Measurements from ENCODE around the gene FKBP11. TPM values are rescaled to one million over a fixed set of nuclear protein-coding genes. Genes with fewer than 3 reads are reported as not detected.

The FKBP11 gene
- total and polyA plus RNA-seq, 2 of the 8 experiments (the other 6 are each of a cell fraction or from before 2014, with no cell fraction given), result 45.7 to 65.1 TPM

- 86% methylated on average over 4 of the region's 4 CpGs; no CpG with 5 or more reads in 1 of the 2 experiments for WGBS, 2 experiments (ENCODE audit: extremely low coverage in 1 of 2, insufficient coverage in 1 of 2, insufficient read length in 1 of 2, insufficient replicate concordance in 2 of 2, low coverage in 1 of 2, low lambda C conversion rate in 2 of 2, missing lambda C conversion rate in 1 of 2)
- H3K79me1 ChIP-seq (ENCODE audit: low read depth, low read length), result peaks cover 10% of the 10 kb centered on the region; the same call in 1 of the 2 replicates
- no peak overlapping the region for H2BK15ac ChIP-seq (ENCODE audit: low read length)
- H3K23me2 ChIP-seq (ENCODE audit: low read depth, low read length), result peaks cover 6% of the 10 kb centered on the region; the same call in 1 of the 2 replicates
- no peak overlapping the region for H4K8ac ChIP-seq (ENCODE audit: extremely low read depth, insufficient read depth, low read length)
- H3K4me3 ChIP-seq (ENCODE audit: extremely low read depth in 1 of 4, insufficient read depth in 2 of 4, low read depth in 3 of 4, low read length in 4 of 4), result no peak overlapping the region
- H3K23ac ChIP-seq (ENCODE audit: insufficient read length), result no peak overlapping the region
- H2BK20ac ChIP-seq (ENCODE audit: low read length), result no peak overlapping the region
- TF ChIP-seq KDM4A (IDR thresholded peaks at IDR 0.05; ENCODE audit: low read depth, low read length, severe bottlenecking) (no peak), JUN (IDR thresholded peaks at IDR 0.05; ENCODE audit: low read depth, low read length) (no peak), POLR2AphosphoS5 (IDR thresholded peaks at IDR 0.05; ENCODE audit: low read depth, low read length) (peak; percentile 27; the same call in 1 of the 2 replicates)
- no peak overlapping the region for H4K5ac ChIP-seq (ENCODE audit: insufficient read length, low read depth, low read length)
- no peak overlapping the region for H2AK5ac ChIP-seq (ENCODE audit: low read depth, low read length)
- H3K4me2 ChIP-seq (ENCODE audit: insufficient read depth in 1 of 2, low read depth in 2 of 2, low read length in 2 of 2), result no peak overlapping the region
- H2AFZ ChIP-seq (ENCODE audit: low read length), result no peak overlapping the region
- no peak overlapping the region; a peak in 1 of 7 replicates for H3K9ac ChIP-seq (replicated peaks in 1 of 4; ENCODE audit: extremely low read depth in 1 of 4, low read depth in 3 of 4, low read length in 3 of 4)
- peaks cover 2 to 11% (median 7%) of the 10 kb centered on the region in 4 experiments; a peak in 6 of 7 replicates for H3K4me1 ChIP-seq (replicated peaks in 1 of 4; ENCODE audit: control insufficient read depth in 3 of 4, insufficient read depth in 4 of 4, low read length in 3 of 4)
- peaks cover 3 to 34% (median 7%) of the 10 kb centered on the region in 4 experiments; a peak in 6 of 8 replicates for H3K36me3 ChIP-seq (ENCODE audit: control insufficient read depth in 2 of 4, insufficient read depth in 4 of 4, low read length in 3 of 4)
- H2BK12ac ChIP-seq (ENCODE audit: low read depth, low read length), result no peak overlapping the region
- H3K14ac ChIP-seq (ENCODE audit: insufficient read length), result no peak overlapping the region
- no peak overlapping the region for H3K4ac ChIP-seq (replicated peaks; ENCODE audit: insufficient read length, low read depth, low read length)
- H3K9me3 ChIP-seq (ENCODE audit: insufficient read depth in 2 of 2, low read depth in 1 of 2, low read length in 1 of 2), result no peaks in the 10 kb centered on the region
- POLR2A ChIA-PET (ENCODE audit: partially characterized antibody), result interaction anchor here (1.0 to 6.7 kb wide), 11 partner anchors 10 to 99 kb away, joined by 3 to 77 read pairs (median 3); partner anchors contain the start of gene FKBP11
- no peak overlapping the region for H3K18ac ChIP-seq (ENCODE audit: extremely low read depth, low read length)
- H3K27me3 ChIP-seq (replicated peaks in 1 of 4; ENCODE audit: control insufficient read depth in 3 of 4, extremely low read depth in 1 of 4, insufficient read depth in 3 of 4, low read length in 3 of 4), result no peaks in the 10 kb centered on the region
- FAIRE-seq, result no peak
- H4K20me1 ChIP-seq (replicated peaks in 1 of 2; ENCODE audit: control insufficient read depth in 1 of 2, insufficient read depth in 2 of 2, low read length in 2 of 2), result peaks cover 13 to 33% of the 10 kb centered on the region in 2 experiments
- no peak for DNase-seq (ENCODE audit: low read depth in 1 of 2, low spot score in 2 of 2)
- H4K91ac ChIP-seq (replicated peaks; ENCODE audit: insufficient read length, low read length), result no peak overlapping the region
- CTCF ChIA-PET (ENCODE audit: partially characterized antibody), result interaction anchor here (0.9 to 40.8 kb wide), 9 partner anchors 10 to 133 kb away, joined by 3 to 1336 read pairs (median 7); partner anchors contain the start of genes DDN, FKBP11 and WNT1
- H3K79me2 ChIP-seq (ENCODE audit: control insufficient read depth in 1 of 2, insufficient read depth in 2 of 2, low read length in 2 of 2), result peaks cover 36 to 82% of the 10 kb centered on the region in 2 experiments
- no peak overlapping the region for H2BK5ac ChIP-seq (ENCODE audit: low read depth, low read length)
- H2BK120ac ChIP-seq (replicated peaks; ENCODE audit: low read depth, low read length), result no peak overlapping the region
- no peak overlapping the region for H3K56ac ChIP-seq (replicated peaks; ENCODE audit: insufficient read length, low read depth, low read length)
- H3K27ac ChIP-seq (ENCODE audit: low read depth, low read length), result no peak overlapping the region
These were observed 27.4 kb upstream of the FKBP11 start for GRCh38 chr12:48952691-48953090.

All from H1 (cell line).